Astrocyte (in vitro differentiated cells and primary cell): ENCODE measurements around the gene KIF21A. TPM values are rescaled to one million over a fixed set of nuclear protein-coding genes. Genes with fewer than 3 reads are reported as not detected.

Source experiments
- DNase-seq: peaks from one replicate; pipeline ENCODE4 v3.0.0-alpha.2; 2010; ENCODE audit warnings: low read depth
- FAIRE-seq: peaks from 2 replicates; lab custom pipeline; 2011; peaks lifted over from hg19 to GRCh38; lab: Jason Lieb, UNC
- H2AFZ ChIP-seq: 2 replicates; pipeline ENCODE4 v1.6.0; 2012; ENCODE audit warnings: low read depth, low read length, inconsistent platforms
- H3K27ac ChIP-seq: 2 replicates; pipeline ENCODE4 v1.5.1; 2011; ENCODE audit warnings: low read depth, low read length, inconsistent platforms
- H3K27me3 ChIP-seq: 2 replicates; pipeline ENCODE4 v1.6.0; 2011; ENCODE audit warnings: low read length, inconsistent platforms; ENCODE audit not compliant: insufficient read depth
- H3K36me3 ChIP-seq: 2 replicates; pipeline ENCODE4 v1.5.1; 2011; ENCODE audit warnings: low read length, inconsistent platforms; ENCODE audit not compliant: insufficient read depth
- H3K4me1 ChIP-seq: 2 replicates; pipeline ENCODE4 v1.5.1; 2011; ENCODE audit warnings: low read length, inconsistent platforms; ENCODE audit not compliant: insufficient read depth
- H3K4me2 ChIP-seq: 2 replicates; pipeline ENCODE4 v1.6.0; 2012; ENCODE audit warnings: low read length, inconsistent platforms
- H3K4me3 ChIP-seq: 2 replicates; pipeline ENCODE4 v1.5.1; 2011; ENCODE audit warnings: low read depth, mild to moderate bottlenecking, low read length, inconsistent platforms; ENCODE audit not compliant: insufficient read depth
- H3K79me2 ChIP-seq: 2 replicates; pipeline ENCODE4 v1.6.0; 2012; ENCODE audit warnings: mild to moderate bottlenecking, low read length, inconsistent platforms; ENCODE audit not compliant: insufficient read depth
- H3K9ac ChIP-seq: 2 replicates; pipeline ENCODE4 v1.6.0; 2012; ENCODE audit warnings: mild to moderate bottlenecking, low read length, inconsistent platforms
- H3K9me3 ChIP-seq: 2 replicates; pipeline ENCODE4 v1.5.1; 2012; ENCODE audit warnings: low read depth, mild to moderate bottlenecking, low read length, inconsistent platforms; ENCODE audit not compliant: insufficient read depth
- H4K20me1 ChIP-seq: 2 replicates; pipeline ENCODE4 v1.6.0; 2012; ENCODE audit warnings: low read length, inconsistent platforms; ENCODE audit not compliant: insufficient read depth
- H3K27ac Mint-ChIP-seq: one replicate; pipeline ENCODE4 v1.8.0; 2021; ENCODE audit warnings: mild to moderate bottlenecking, mixed read lengths; ENCODE audit not compliant: unreplicated experiment
- H3K27me3 Mint-ChIP-seq: one replicate; pipeline ENCODE4 v1.8.0; 2021; ENCODE audit warnings: low read depth, mixed read lengths; ENCODE audit not compliant: unreplicated experiment
- H3K36me3 Mint-ChIP-seq: one replicate; pipeline ENCODE4 v1.8.0; 2021; ENCODE audit warnings: low read depth, mixed read lengths; ENCODE audit not compliant: unreplicated experiment
- H3K4me1 Mint-ChIP-seq: one replicate; pipeline ENCODE4 v1.8.0; 2021; ENCODE audit warnings: low read depth, mixed read lengths; ENCODE audit not compliant: unreplicated experiment
- H3K4me3 Mint-ChIP-seq: one replicate; pipeline ENCODE4 v1.8.0; 2021; ENCODE audit warnings: mild to moderate bottlenecking, moderate library complexity, mixed read lengths; ENCODE audit not compliant: unreplicated experiment
- H3K9me3 Mint-ChIP-seq: one replicate; pipeline ENCODE4 v1.8.0; 2021; ENCODE audit warnings: mild to moderate bottlenecking, mixed read lengths; ENCODE audit not compliant: unreplicated experiment
- CTCF ChIP-seq: IDR thresholded peaks from 2 replicates; pipeline ENCODE4 v1.5.1; 2011; ENCODE audit warnings: low read depth, mild to moderate bottlenecking, inconsistent platforms, low read length, moderate library complexity; ENCODE audit not compliant: insufficient read depth
- EZH2 ChIP-seq: IDR thresholded peaks from 2 replicates; pipeline ENCODE4 v1.6.1; 2012; ENCODE audit warnings: mild to moderate bottlenecking, low read length, inconsistent platforms; ENCODE audit not compliant: insufficient read depth
- total RNA-seq: library from RNA; stranded (reverse); gene quantifications from 2 replicates; pipeline ENCODE4 v1.2.1, GENCODE V29; 2021

KIF21A gene
- total RNA-seq, 1 donor from 2014 or later = 26.3 TPM

GRCh38 chr12:39319180-39319579, 123.7 kb downstream of the KIF21A start:
- FAIRE-seq = no peak
- no peaks in the 10 kb centered on the region for H3K4me1 Mint-ChIP-seq
- Histone ChIP-seq H4K20me1 (no peaks in the 10 kb centered on the region), H3K9me3 (no peaks in the 10 kb centered on the region), H2AFZ (no peak overlapping the region), H3K9ac (no peak overlapping the region), H3K4me2 (no peak overlapping the region), H3K4me3 (no peak overlapping the region), H3K27me3 (no peaks in the 10 kb centered on the region), H3K79me2 (no peaks in the 10 kb centered on the region), H3K4me1 (no peaks in the 10 kb centered on the region), H3K36me3 (no peaks in the 10 kb centered on the region), H3K27ac (no peak overlapping the region)
- TF ChIP-seq EZH2 = no peak
- TF ChIP-seq CTCF = no peak
- no peak overlapping the region for H3K27ac Mint-ChIP-seq
- DNase-seq = no peak
- H3K36me3 Mint-ChIP-seq = no peaks in the 10 kb centered on the region
- no peak overlapping the region for H3K4me3 Mint-ChIP-seq
- H3K27me3 Mint-ChIP-seq = no peaks in the 10 kb centered on the region
- no peaks in the 10 kb centered on the region for H3K9me3 Mint-ChIP-seq

GRCh38 chr12:39314547-39314946, 128.4 kb downstream of the KIF21A start:
- no peak overlapping the region for H3K27ac Mint-ChIP-seq
- Histone ChIP-seq H3K4me1 (no peaks in the 10 kb centered on the region), H3K9ac (no peak overlapping the region), H3K27me3 (no peaks in the 10 kb centered on the region), H3K79me2 (no peaks in the 10 kb centered on the region), H3K27ac (no peak overlapping the region), H3K4me2 (no peak overlapping the region), H3K9me3 (no peaks in the 10 kb centered on the region), H2AFZ (no peak overlapping the region), H4K20me1 (no peaks in the 10 kb centered on the region), H3K4me3 (no peak overlapping the region), H3K36me3 (no peaks in the 10 kb centered on the region)
- no peaks in the 10 kb centered on the region for H3K9me3 Mint-ChIP-seq
- H3K27me3 Mint-ChIP-seq = no peaks in the 10 kb centered on the region
- no peak for FAIRE-seq
- H3K4me1 Mint-ChIP-seq = no peaks in the 10 kb centered on the region
- no peak for TF ChIP-seq EZH2
- H3K4me3 Mint-ChIP-seq = no peak overlapping the region
- DNase-seq = no peak
- peaks cover 2% of the 10 kb centered on the region for H3K36me3 Mint-ChIP-seq

- no peak overlapping the region for H3K27ac ChIP-seq
- H3K27me3 ChIP-seq = no peaks in the 10 kb centered on the region
- no peak overlapping the region for H3K4me3 Mint-ChIP-seq
- H3K9ac ChIP-seq = no peak overlapping the region
- FAIRE-seq (no peak), DNase-seq (no peak)
- no peaks in the 10 kb centered on the region for H3K79me2 ChIP-seq
- H2AFZ ChIP-seq = no peak overlapping the region
- no peak overlapping the region for H3K4me3 ChIP-seq
- H3K4me1 ChIP-seq = no peaks in the 10 kb centered on the region
- TF ChIP-seq CTCF = no peak
- no peak for TF ChIP-seq EZH2
- no peaks in the 10 kb centered on the region for H4K20me1 ChIP-seq
- H3K4me2 ChIP-seq = no peak overlapping the region
- H3K4me1 Mint-ChIP-seq = no peaks in the 10 kb centered on the region
- H3K36me3 ChIP-seq = no peaks in the 10 kb centered on the region
- H3K27me3 Mint-ChIP-seq = no peaks in the 10 kb centered on the region
- H3K36me3 Mint-ChIP-seq = peaks cover 2% of the 10 kb centered on the region
- no peaks in the 10 kb centered on the region for H3K9me3 ChIP-seq
- H3K27ac Mint-ChIP-seq = no peak overlapping the region
- no peaks in the 10 kb centered on the region for H3K9me3 Mint-ChIP-seq
Measured at GRCh38 chr12:39309516-39309915, 133.4 kb downstream of the KIF21A start.
